ENCODE data around the gene ZNF652. TPM values are rescaled to one million over a fixed set of nuclear protein-coding genes. Genes with fewer than 3 reads are reported as not detected.
"Not testable (repeated sequence)": the region's sequence is repeated elsewhere in the genome, so short reads cannot be mapped to it uniquely, and the experiment has no call there.

The ZNF652 gene
- 10 to 100 TPM; 24.3 to 30.4 (median 28.9) TPM for polyA plus RNA-seq (ENCODE audit: insufficient read depth in 1 of 5, insufficient read length in 5 of 5, low replicate concordance in 1 of 5)
- long read RNA-seq, donor 1 = 0 reads
- long read RNA-seq, donor 2 = 0 reads
- long read RNA-seq, donor 3, partial matches to known transcripts = 21 of 21 reads
- long read RNA-seq, donor 3, other reads (novel, unspliced or antisense) = 0 of 21 reads
- long read RNA-seq, donor 4 = 0 reads
- long read RNA-seq, donor 5 = 0 reads
- long read RNA-seq, donor 6, partial matches to known transcripts = 23 of 23 reads
- long read RNA-seq, donor 6, other reads (novel, unspliced or antisense) = 0 of 23 reads
- long read RNA-seq, donor 7, full-length matches to known transcripts = 3 of 3 reads
- long read RNA-seq, donor 7, partial matches to known transcripts = 0 of 3 reads
- long read RNA-seq, donor 7, other reads (novel, unspliced or antisense) = 0 of 3 reads
- long read RNA-seq, donor 8, partial matches to known transcripts = 19 of 19 reads
- long read RNA-seq, donor 8, other reads (novel, unspliced or antisense) = 0 of 19 reads

- peak; percentile 91 to 92 for DNase-seq
Observed at GRCh38 chr17:49361902-49362722, at the start of gene ZNF652. Gene ZNF652 (minus strand): TSS chr17:49362250. CDS start chr17:49317725, 44,525 bp downstream.

GRCh38 chr17:49409066-49409465 is 47.0 kb upstream of the ZNF652 start:
- no peak for DNase-seq

- DNase-seq = peak; percentile 59 to 66
Observed at GRCh38 chr17:49407981-49408501, 46.0 kb upstream of the ZNF652 start.

GRCh38 chr17:49407086-49407485 is 45.0 kb upstream of the ZNF652 start:
- DNase-seq = no peak

- DNase-seq = no peak
Observed at GRCh38 chr17:49406421-49407061, 44.5 kb upstream of the ZNF652 start.

GRCh38 chr17:49404906-49405305 is 42.9 kb upstream of the ZNF652 start:
- no peak for DNase-seq

GRCh38 chr17:49404361-49404760 is 42.3 kb upstream of the ZNF652 start:
- no peak for DNase-seq

GRCh38 chr17:49403514-49404289 is 41.7 kb upstream of the ZNF652 start:
- DNase-seq = no peak

GRCh38 chr17:49402706-49403105 is 40.7 kb upstream of the ZNF652 start:
- no peak for DNase-seq

GRCh38 chr17:49401971-49402611 is 40.0 kb upstream of the ZNF652 start:
- no peak for DNase-seq

GRCh38 chr17:49399995-49400394 is 37.9 kb upstream of the ZNF652 start:
- DNase-seq = no peak

- DNase-seq = no peak
Observed at GRCh38 chr17:49397586-49397985, 35.5 kb upstream of the ZNF652 start.

- DNase-seq = no peak
Observed at GRCh38 chr17:49393491-49394255, 31.6 kb upstream of the ZNF652 start.

GRCh38 chr17:49390548-49391324 is 28.7 kb upstream of the ZNF652 start:
- no peak for DNase-seq

GRCh38 chr17:49389514-49390347 is 27.7 kb upstream of the ZNF652 start:
- DNase-seq = not testable (repeated sequence)

- DNase-seq = no peak
Observed at GRCh38 chr17:49388692-49389513, 26.9 kb upstream of the ZNF652 start.

GRCh38 chr17:49388290-49388640 is 26.2 kb upstream of the ZNF652 start:
- DNase-seq = no peak
